Body of pancreas (tissue), 4 donors: ENCODE measurements around the gene MRPL36. TPM values are rescaled to one million over a fixed set of nuclear protein-coding genes. Genes with fewer than 3 reads are reported as not detected.
A peak's percentile ranks its signal among the peaks of the same experiment; 100 is the strongest.

Source experiments
- ATAC-seq: fragments of 150-250 bp; one replicate; pipeline ENCODE4 v1.9.1; 2016
- DNase-seq, 4 donors: peaks; one replicate each; pipeline ENCODE4 v3.0.0-alpha.2; 2019
- H3K27ac ChIP-seq, 4 donors: fragments of 200-600 bp; sonication (generic); 1 replicate in 3 of 4; 2 replicates in 1 of 4; pipeline versions ENCODE4 v1.5.1 to v1.6.1; 2016 to 2019; ENCODE audit warnings: mild to moderate bottlenecking in 1 of 4, mixed read lengths in 1 of 4, moderate library complexity in 1 of 4
- H3K27me3 ChIP-seq, 2 donors: fragments of 200-600 bp; sonication (generic); one replicate each; pipeline ENCODE4 v1.6.0; 2016; ENCODE audit warnings: mild to moderate bottlenecking in 1 of 2
- H3K36me3 ChIP-seq, 2 donors: fragments of 200-600 bp; sonication (generic); replicated peaks in 1 of 2; 2 replicates each; pipeline ENCODE4 v1.5.1; 2016; ENCODE audit warnings: low read depth in 2 of 2; ENCODE audit not compliant: insufficient read depth in 1 of 2
- H3K4me1 ChIP-seq: fragments of 200-600 bp; sonication (generic); one replicate; pipeline ENCODE4 v1.6.0; 2016
- H3K4me3 ChIP-seq, 2 donors: fragments of 200-600 bp; sonication (generic); 1 replicate in 1 of 2; 2 replicates in 1 of 2; pipeline ENCODE4 v1.5.1; 2016 to 2019
- H3K9me3 ChIP-seq, 3 donors: fragments of 200-600 bp; sonication (generic); 1 replicate in 2 of 3; 2 replicates in 1 of 3; pipeline ENCODE4 v1.5.1; 2016
- POLR2A ChIP-seq, 3 donors: fragments of 450-650 bp; IDR thresholded peaks; one replicate each; pipeline ENCODE4 v1.6.1; 2016; ENCODE audit warnings: antibody characterized with exemption in 3 of 3, mild to moderate bottlenecking in 2 of 3
- WGBS, 2 donors: methylation state at CpG; one replicate each; pipeline ENCODE4 v1.1.5; 2017; 5-methylcytosine and 5-hydroxymethylcytosine counted together
- intact Hi-C: fragments of 100-400 bp; cut with DNase I; formaldehyde crosslinking; loops from one replicate; pipeline ENCODE4 v1.15.1; 2023
- total RNA-seq, 2 donors: library from RNA; depleted of rRNA; stranded (reverse); fragments of >200 nt; gene quantifications; one replicate each; pipeline ENCODE4 v1.1.0, GENCODE V29; 2016
- TF ChIP-seq, protein P1 (sequence below), 7 experiments: fragments of 450-650 bp in 4 of 7; fragments of 200-600 bp in 3 of 7; sonication (generic) in 3 of 7; IDR thresholded peaks; one replicate each; pipeline ENCODE4 v1.5.1; 2016 to 2019; ENCODE audit warnings: antibody characterized with exemption in 7 of 7

Gene MRPL36
- total RNA-seq, 2 donors from 2014 or later: 4.9 to 16.3 TPM

DNA sequence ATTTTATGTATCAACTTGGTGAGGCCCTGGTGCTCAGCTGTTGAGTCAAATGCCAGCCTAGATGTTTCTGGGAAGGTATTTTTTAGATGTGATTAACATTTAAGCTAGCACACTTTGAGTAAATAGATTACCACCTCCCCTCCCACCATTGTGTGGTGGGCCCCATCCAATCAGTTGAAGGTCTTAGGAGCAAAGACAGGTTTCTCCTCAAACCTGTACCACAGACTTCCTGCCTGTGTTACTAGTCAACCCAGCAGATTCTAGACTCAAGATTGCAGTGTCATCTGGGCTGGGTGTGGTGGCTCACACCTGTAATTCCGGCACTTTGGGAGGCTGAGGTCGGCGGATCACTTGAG lies 33.8 kb downstream of the MRPL36 start:
- no peak overlapping the region for H3K4me3 ChIP-seq
- H3K9me3 ChIP-seq: no peaks in the 10 kb centered on the region
- H3K36me3 ChIP-seq: no peaks in the 10 kb centered on the region
- H3K27me3 ChIP-seq: no peaks in the 10 kb centered on the region
- no peak overlapping the region for H3K27ac ChIP-seq
- no peaks in the 10 kb centered on the region for H3K4me1 ChIP-seq
- intact Hi-C loops: loop anchor here (10.0 kb wide), 1 partner anchor 279 kb away; no protein-coding TSS in a partner anchor
- no peak for ATAC-seq
- TF ChIP-seq POLR2A (IDR thresholded peaks at IDR 0.05): no peak
- TF ChIP-seq, protein P1, sequence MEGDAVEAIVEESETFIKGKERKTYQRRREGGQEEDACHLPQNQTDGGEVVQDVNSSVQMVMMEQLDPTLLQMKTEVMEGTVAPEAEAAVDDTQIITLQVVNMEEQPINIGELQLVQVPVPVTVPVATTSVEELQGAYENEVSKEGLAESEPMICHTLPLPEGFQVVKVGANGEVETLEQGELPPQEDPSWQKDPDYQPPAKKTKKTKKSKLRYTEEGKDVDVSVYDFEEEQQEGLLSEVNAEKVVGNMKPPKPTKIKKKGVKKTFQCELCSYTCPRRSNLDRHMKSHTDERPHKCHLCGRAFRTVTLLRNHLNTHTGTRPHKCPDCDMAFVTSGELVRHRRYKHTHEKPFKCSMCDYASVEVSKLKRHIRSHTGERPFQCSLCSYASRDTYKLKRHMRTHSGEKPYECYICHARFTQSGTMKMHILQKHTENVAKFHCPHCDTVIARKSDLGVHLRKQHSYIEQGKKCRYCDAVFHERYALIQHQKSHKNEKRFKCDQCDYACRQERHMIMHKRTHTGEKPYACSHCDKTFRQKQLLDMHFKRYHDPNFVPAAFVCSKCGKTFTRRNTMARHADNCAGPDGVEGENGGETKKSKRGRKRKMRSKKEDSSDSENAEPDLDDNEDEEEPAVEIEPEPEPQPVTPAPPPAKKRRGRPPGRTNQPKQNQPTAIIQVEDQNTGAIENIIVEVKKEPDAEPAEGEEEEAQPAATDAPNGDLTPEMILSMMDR (IDR thresholded peaks at IDR 0.05): no peak
- 66 to 80% methylated on average over 3 of the region's 3 CpGs for WGBS, 2 donors
- no peak for DNase-seq

DNA sequence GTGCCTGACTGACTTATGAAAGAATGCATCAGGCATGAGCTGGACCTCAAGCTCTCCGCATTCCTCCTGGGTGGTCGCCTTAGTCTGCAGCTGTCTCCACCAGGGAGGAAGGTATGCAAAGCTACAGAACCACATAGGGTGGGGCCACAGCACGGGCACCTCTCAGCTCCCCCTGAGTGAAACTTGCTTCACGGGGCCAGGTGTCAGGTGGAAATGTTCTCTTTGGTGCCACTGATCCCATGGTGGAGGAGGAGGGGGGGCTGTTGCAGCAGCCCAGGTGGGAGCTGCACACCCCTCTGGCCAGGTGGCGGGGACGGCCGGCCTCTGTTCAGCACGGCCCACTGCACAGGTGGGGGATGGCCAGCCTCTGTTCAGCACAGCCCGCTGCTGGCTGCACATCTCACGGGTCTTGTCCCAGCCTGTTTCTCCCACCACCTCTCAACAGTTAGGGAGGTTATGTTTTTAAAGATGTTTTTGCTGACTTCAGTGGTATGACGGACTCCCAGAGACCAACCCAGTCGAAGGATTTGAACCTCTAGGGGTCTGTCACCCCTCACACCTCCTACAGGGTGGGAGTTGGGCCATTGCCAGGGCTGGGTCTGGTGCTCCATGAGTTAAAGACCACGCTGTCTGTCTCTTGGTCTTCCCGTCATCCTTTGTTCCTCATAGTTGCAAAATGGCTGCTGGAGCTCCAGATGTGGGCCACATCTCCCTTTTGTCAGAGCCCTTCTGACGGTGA lies 34.3 kb downstream of the MRPL36 start:
- no peak for ATAC-seq
- 68 to 81% methylated on average over 9 to 15 of the region's 15 CpGs for WGBS, 2 donors
- no peaks in the 10 kb centered on the region for H3K4me1 ChIP-seq
- DNase-seq: peak in 1 of 4 donors; percentile 10
- intact Hi-C loops: loop anchor here (10.0 kb wide), 1 partner anchor 279 kb away; no protein-coding TSS in a partner anchor
- no peaks in the 10 kb centered on the region for H3K27me3 ChIP-seq
- no peak overlapping the region for H3K27ac ChIP-seq
- TF ChIP-seq POLR2A (IDR thresholded peaks at IDR 0.05): no peak
- TF ChIP-seq, protein P1 (IDR thresholded peaks at IDR 0.05): no peak
- no peaks in the 10 kb centered on the region for H3K36me3 ChIP-seq
- H3K9me3 ChIP-seq: no peaks in the 10 kb centered on the region
- no peak overlapping the region for H3K4me3 ChIP-seq

DNA sequence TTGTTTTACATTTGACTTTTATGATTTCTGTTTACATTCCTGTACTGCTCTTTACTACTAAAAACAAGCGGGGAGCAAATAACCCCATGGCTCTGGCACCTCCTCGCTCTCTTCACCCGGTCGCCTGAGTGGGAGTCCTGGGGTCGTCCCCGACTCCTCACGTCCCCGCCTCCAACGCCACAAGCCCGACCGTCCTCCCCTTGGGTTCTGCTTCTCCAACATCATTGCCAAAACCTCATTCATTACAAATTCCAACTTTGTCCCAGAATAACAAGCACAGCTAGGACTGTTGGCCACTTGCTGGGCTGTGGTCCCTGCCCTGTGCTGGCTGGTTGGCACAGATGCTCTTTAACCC lies 35.1 kb downstream of the MRPL36 start:
- peak in 1 of 4 donors; percentile 2 for DNase-seq
- peaks cover 2% of the 10 kb centered on the region for H3K4me1 ChIP-seq
- H3K27me3 ChIP-seq: no peaks in the 10 kb centered on the region
- ATAC-seq: no peak
- TF ChIP-seq, protein P1 (IDR thresholded peaks at IDR 0.05): no peak
- TF ChIP-seq POLR2A (IDR thresholded peaks at IDR 0.05): no peak
- intact Hi-C loops: loop anchor here (10.0 kb wide), 1 partner anchor 280 kb away; no protein-coding TSS in a partner anchor
- no peak overlapping the region for H3K27ac ChIP-seq
- no peaks in the 10 kb centered on the region for H3K36me3 ChIP-seq
- WGBS, 2 donors: 77 to 80% methylated on average over 11 of the region's 11 CpGs
- no peaks in the 10 kb centered on the region for H3K9me3 ChIP-seq
- no peak overlapping the region for H3K4me3 ChIP-seq

DNA sequence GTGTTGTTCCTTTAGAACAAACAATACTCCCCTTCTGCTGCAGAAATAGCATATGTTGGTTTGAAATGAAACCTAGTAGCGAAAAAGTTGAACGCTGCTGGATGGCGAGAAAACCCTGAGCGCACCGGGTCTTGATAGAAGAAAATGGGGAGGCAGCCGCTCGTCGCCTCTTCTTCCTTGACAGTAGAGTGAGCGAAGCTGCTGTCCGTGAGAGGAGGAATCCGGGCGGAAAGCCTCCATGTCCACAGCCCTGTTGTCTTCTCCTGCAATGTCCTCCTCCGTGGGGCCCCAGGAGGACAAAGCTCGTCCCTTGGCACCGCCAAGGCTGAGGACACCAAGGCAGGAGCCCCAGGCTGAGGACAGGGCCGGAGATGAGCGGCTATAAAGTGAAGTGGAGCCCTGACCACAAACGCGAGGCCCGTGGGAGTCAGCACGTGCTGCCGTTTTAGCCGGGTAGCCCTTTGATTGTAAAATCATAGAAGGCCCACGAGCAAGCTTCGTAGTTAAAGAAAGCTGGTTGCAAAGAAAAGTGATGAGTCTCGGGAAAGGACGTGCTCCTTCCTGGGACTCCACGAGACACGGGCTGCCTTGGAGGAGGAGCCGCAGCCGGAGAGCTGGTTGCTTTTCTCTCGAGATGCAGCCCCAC lies 35.6 kb downstream of the MRPL36 start:
- no peaks in the 10 kb centered on the region for H3K27me3 ChIP-seq

More for the DNA sequence above, 35.6 kb downstream of the MRPL36 start:
- Histone ChIP-seq H3K27ac (no peak overlapping the region), H3K36me3 (no peaks in the 10 kb centered on the region), H3K4me1 (peaks cover 4% of the 10 kb centered on the region), H3K9me3 (no peaks in the 10 kb centered on the region), H3K4me3 (no peak overlapping the region)
- ATAC-seq (no peak), DNase-seq (peak in 2 of 4 donors; percentile 4 to 7)
- 63% methylated on average over 32 of the region's 32 CpGs for WGBS, 2 donors
- intact Hi-C loops: loop anchor here (10.0 kb wide), 1 partner anchor 281 kb away; no protein-coding TSS in a partner anchor
- no peak for TF ChIP-seq POLR2A (IDR thresholded peaks at IDR 0.05)
- TF ChIP-seq, protein P1 (IDR thresholded peaks at IDR 0.05): no peak
